Head of caudate nucleus (tissue), 42 donors: ENCODE results near the gene SMPDL3A.

Experiments
- DNase-seq, 42 donors: peaks; one replicate each; pipeline versions ENCODE4 v3.0.0 to v3.0.0-alpha.2; 2020 to 2021; ENCODE audit warnings: mixed read lengths in 7 of 42
- intact Hi-C: fragments of 100-400 bp; cut with DNase I; formaldehyde crosslinking; loops from one replicate; pipeline ENCODE4 v1.15.0; 2022

SMPDL3A gene

DNA sequence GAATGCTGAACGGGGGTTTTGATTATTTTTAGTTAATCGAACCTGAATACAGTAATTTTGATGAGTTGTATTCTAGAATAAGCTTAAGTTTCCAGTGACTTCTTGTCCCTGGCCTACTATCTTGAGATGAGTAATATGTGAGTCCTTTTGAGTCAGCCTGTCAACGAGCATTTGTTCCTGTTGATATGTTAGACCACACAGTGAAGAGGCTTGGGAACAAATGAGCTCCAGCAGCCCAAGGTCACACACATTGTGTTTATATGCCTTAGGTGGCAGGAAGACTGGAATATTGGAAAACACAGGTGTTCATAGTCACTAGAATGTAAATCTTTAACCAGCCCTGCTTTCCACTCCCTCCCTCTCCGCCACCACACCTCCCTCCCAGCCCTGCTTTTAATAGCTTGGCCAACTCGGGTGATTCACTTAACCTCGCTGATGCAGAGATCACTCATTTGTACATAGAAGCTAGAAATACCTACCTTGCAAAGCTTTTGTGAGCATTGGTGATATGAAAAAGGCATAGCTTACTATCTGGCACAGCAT lies 9.1 kb downstream of the SMPDL3A start:
- peak in 31 of 42 donors; percentile 18 to 85 (median 52) for DNase-seq
- intact Hi-C loops = no loop called here

DNA sequence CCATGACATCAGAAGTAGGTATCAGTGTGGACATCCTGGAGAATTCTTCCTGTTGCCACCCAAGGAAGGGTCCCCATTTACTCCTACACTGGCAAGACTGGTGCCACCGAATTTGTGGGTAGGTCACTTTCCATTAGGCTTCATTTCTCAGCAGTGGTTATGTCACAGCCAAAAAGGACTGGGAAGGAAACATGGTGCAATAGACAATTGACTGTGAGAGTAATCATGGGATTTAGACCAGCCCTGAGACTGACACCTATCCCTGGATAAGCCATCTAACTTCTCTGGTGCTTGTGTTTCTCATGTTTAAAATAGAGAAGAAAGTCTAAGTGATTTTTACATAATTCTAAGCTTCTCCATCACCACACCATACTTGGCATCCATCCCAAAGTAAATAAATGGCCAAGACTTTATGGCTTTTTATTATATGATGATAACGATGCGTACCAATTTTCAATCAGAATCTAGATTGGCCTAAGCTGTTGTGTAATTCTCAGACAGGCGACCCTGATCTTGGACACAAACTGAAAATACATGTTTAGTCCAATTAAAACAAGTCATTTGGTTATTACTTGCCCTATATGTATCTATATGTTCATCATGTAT lies 10.2 kb downstream of the SMPDL3A start:
- intact Hi-C loops = no loop called here

DNA sequence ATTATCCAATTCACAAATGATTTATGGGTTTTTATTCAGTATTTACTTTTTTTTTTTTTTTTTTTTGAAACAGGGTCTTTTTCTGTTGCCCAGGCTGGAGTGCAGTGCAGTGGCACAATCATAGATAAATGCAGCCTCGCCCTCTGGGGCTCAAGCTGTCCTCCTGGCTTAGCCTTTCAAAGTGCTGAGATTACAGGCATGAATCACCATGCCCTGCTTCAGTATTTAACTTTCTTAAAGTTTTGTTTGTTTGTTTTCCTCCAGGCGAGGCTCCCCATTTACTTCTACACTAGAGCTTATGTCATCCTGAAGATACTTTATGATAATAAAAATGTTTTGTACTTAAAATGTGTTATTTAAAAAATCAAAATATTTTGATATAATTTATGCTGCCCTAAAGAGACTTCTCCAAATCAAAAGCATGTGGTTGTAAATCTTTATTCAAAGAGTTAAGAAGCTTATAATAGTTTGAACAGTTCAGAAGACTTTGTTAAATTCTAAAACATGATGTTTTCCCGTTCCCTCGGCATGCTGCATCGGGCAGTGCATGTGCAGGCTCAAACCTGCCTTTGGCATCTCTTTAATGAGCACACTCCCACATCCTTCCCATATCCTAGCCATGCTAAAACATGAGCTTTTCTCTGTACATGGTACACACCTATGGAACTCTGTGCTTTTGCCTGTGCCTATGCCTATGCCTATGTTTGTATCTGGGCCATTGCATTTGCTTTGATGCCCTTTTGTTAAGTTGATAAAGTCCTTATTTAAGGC lies 11.0 kb downstream of the SMPDL3A start:
- intact Hi-C loops = no loop called here
- no peak for DNase-seq

More for the DNA sequence above, 10.2 kb downstream of the SMPDL3A start:
- no peak for DNase-seq

DNA sequence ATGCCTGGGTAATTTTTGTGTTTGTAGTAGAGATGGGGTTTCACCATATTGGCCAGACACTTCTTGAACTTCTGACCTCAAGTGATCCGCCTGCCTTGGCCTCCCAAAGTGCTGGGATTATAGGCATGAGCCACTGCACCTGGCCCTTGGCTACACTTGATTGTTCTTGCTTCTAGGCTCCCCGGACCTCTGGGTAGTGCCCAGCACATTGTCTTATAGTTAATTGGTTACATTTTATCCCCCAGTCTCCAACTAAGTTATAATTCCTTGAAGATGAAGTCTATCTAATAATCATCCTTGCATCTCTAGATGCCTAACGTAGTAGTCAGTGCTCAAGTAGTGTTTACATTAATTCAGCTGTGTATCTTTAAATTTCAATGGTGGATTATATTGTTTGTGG lies 11.8 kb downstream of the SMPDL3A start:
- intact Hi-C loops = no loop called here
- no peak for DNase-seq

DNA sequence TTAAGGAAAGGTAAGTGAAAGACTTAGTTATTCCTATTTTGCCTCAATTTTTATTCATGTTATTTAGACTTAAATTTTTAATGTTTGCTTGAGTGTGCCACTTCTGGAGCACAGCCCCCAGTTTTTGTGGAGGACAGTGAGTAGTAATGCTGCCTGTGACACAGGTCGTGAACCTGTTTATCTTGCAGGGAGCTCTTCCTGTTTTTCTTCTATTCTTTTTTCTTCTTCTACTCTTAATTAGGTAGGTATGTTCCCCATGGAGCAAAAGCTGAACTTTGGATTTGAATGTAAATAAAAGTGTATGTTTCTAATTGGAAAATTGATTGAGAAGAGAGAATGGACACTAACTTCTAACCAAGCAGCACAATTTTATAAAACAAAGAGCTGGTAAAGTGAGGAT lies 12.3 kb downstream of the SMPDL3A start:
- intact Hi-C loops = no loop called here
- no peak for DNase-seq

DNA sequence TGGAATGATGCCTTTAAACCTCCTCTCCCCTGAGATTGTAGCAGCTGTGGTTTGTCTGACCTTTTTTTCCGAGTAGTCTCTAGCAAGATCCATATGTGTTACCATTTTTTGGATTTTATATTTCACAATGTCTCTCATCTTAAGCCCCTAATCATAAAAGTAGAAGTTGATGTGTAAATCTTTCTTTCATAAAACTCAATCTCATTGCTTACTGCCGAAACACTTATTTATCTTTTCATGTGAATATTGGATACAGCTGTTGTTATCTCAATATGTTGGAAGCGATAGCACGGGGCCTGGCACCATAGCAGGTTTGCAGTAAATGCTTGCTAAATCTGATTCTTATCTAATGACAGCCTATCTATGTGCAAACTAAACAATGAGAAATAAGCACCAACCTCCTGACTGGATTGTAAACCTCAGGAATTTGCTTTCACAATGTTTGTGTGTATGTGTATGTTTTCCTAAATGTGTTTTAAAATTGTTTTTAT lies 14.2 kb downstream of the SMPDL3A start:
- no peak for DNase-seq
- intact Hi-C loops = no loop called here

DNA sequence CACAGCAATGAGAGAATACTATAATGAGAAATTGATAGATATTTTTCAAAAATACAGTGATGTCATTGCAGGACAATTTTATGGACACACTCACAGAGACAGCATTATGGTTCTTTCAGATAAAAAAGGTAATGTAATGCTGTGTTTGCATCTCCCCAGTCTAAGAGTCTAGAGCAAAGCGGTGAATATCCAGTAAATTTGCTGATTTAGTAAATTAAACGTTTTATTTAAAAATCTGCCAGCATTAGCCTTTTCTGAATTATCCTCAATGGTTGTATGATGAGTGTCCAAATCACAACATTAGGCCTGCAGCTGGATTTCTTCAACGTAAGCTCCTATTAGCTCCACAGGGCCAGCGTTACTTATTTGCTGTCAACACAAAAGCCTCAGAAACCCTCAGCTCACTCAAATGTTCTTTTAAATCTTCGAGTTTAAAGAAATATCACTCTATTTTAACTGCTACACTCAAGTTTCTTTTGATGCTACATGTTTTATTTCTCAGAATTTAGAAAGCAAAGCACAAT lies 16.0 kb downstream of the SMPDL3A start:
- no peak for DNase-seq
- intact Hi-C loops = no loop called here

DNA sequence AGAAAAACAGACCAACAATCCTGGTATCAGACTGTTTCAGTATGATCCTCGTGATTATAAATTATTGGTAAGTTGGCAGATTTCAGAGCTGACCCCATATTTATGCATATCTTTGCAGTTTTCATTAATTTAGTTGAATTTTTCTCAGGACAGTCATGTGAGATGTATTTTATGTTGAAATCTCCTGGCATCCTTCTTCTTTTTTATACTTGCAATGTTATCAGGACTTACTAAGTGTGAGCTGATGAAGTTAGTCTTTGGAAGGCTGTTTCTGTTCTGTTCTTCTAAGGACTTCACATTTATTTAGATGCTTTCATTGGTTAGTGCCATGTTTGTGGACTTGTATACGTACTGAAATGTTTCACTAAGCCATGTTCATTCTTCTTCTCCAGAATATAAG lies 17.2 kb downstream of the SMPDL3A start:
- intact Hi-C loops = no loop called here
- DNase-seq = no peak

DNA sequence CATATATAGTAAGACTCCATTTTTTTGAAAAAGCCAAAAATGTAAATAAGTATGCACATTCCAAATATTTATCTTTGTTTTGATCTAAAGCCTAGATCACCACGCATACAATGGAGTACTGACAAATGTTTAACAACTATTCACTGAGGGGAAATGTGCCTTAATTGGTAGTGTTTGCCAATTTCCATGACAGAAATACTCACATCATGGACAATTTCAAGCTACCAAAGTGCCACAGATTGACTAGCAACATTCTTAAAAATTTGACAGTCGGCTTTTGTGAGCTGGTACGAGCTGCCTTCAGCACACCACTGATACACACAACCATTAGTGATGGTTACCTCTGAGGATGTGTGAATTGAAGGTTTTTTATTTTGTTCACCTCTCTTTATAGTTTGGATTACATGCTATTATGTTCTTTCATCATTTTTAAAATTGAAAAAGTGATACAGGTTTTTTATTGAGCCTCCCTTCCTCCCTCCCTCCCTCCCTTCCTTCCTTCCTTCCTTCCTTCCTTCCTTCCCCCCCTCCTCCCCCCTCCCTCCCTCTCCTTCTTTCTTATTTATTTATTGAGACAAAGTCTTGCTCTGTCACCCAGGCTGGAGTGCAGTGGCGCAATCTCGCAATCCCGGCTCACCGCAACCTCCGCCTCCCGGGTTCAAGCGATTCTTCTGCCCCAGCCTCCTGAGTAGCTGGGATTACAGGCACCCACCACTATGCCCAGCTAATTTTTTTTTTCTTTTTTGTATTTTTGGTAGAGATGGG lies 19.2 kb downstream of the SMPDL3A start:
- DNase-seq = no peak

DNA sequence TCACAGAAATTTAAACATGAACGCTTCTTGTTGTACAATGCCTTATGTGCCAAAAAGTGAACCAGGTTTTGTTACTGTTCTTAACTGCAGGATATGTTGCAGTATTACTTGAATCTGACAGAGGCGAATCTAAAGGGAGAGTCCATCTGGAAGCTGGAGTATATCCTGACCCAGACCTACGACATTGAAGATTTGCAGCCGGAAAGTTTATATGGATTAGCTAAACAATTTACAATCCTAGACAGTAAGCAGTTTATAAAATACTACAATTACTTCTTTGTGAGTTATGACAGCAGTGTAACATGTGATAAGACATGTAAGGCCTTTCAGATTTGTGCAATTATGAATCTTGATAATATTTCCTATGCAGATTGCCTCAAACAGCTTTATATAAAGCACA lies 19.9 kb downstream of the SMPDL3A start:
- intact Hi-C loops = no loop called here
- no peak for DNase-seq

More for the DNA sequence above, 19.2 kb downstream of the SMPDL3A start:
- intact Hi-C loops = no loop called here

DNA sequence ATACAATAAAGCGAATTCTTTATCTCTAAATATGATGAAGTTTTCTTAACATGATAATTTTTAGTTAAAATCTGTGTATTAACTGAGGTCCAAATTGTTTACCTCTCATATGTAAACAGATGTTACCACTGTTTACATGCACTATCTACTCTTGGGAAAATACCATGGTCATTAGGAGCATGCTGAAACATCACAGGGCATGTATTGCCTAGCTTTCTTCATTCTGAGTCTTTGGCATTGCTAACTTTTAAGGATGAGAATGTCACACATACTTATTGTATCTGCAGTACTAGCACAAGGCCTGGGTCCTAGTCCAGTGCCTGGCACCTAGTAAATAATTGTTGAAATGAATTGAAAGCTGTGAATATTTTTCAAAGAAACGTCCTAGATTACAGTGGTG lies 20.6 kb downstream of the SMPDL3A start:
- DNase-seq = no peak
- intact Hi-C loops = no loop called here

DNA sequence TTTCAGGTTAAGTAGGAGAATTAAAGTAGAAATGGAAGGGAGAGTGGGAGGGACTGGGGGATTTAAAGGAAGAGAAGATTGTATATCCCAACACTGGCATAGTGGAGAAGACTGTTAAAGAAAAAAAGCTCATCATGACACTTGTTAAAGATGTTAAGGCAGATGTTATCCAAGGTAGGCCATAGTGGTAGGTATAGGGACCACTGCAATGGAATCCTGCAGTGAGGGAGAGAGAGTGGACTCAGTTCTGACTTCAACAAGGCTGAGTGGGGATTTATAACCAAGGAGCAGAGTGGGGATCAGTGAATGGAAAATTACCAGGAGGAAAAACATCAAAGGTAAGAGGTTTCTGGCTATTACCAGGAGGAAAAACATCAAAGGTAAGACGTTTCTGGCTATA lies 21.1 kb downstream of the SMPDL3A start:
- DNase-seq = no peak
- intact Hi-C loops = no loop called here

DNA sequence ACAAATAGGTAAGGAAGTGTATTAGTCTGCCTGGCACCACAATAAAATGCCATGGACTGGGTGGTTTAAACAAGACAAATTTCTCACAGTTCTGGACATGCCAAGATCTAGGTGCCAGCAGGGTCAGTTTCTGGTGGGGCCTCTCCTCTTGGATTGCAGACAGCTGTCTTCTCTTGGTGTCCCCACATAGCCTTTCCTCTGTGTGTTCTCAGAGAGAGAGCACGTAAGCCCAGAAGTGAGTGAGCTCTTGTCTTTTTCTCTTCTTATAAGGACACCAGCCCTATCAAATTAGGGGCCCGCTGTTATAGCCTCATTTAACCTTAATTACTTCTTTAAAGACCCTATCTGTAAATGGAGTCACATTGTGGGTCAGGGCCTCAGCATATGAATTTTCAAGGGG lies 28.3 kb downstream of the SMPDL3A start:
- no peak for DNase-seq
- intact Hi-C loops = no loop called here

DNA sequence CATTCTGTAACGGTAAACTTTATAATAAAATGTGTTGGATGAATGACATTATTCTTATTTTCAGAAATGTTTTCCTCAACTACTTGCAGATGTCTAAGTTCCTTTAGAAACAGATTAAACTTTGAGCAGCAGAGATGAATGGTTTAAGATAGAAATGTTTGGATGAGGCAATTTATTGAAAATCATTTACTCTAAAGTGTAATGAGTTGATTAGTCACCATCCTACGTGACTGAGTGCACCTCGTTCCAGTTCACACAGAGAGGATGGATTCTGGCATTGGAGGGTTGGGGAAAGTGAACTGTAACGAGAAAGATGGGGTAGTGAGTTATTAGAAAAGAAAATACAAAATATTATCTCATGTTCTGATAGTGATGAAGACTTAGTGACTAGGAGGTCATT lies 28.7 kb downstream of the SMPDL3A start:
- no peak for DNase-seq
- intact Hi-C loops = no loop called here

DNA sequence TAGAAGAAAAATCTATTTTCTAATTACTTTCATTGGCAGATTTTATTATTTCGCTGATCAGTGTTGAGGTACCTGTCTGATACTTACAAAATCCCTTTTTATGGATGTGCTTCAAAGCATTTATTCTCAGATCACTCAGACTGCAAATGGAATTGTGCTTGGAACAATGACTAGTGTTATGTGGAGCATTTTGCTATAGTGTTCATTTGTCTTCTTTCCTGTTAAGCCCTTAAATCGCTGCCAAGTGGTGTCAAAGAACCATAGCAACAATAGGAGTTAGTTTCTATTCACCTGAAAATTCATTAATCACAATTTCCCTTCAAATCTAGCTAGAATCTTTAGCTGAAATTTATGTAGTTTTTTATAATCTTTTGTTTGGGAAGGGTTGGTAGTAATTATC lies 29.8 kb downstream of the SMPDL3A start:
- peak in 1 of 42 donors; percentile 11 for DNase-seq
- intact Hi-C loops = no loop called here

DNA sequence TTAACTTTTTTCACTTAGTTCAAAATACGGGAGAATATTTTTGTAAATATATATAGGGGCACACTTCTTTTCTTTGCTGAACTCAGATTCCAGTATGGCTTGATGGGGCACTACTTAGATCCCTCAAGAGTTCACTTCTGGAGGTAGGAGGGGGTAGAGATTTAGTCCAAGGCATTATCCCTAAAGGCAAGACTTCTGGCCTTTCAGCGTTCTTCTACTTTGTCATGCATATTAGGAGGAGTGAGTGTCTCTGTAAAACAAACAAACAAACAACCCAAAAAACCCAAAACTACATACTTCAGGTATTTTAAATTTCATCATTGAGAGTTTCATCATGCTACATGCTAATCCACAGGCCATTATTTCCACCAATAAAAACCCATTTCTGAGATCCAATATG lies 32.0 kb downstream of the SMPDL3A start:
- no peak for DNase-seq
- intact Hi-C loops = no loop called here

DNA sequence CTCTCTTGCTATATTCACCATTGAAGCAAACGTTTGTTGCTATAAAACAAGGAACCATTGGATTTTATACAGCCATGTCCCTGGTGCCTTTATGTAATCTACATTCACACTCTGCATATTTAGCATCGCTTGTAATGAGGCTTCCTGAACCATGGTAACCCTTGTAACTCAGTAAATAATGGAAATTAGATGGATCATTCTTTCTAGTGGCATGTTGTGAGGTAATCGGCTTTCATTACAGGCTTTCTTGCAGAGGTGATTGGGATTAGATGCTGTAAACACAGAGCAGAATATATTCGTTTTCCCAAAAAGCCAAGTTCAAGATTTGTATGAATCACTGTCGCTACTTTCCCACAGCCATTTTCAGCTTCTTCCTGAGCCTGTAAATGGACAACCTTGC lies 36.1 kb downstream of the SMPDL3A start:
- intact Hi-C loops = no loop called here
- no peak for DNase-seq

DNA sequence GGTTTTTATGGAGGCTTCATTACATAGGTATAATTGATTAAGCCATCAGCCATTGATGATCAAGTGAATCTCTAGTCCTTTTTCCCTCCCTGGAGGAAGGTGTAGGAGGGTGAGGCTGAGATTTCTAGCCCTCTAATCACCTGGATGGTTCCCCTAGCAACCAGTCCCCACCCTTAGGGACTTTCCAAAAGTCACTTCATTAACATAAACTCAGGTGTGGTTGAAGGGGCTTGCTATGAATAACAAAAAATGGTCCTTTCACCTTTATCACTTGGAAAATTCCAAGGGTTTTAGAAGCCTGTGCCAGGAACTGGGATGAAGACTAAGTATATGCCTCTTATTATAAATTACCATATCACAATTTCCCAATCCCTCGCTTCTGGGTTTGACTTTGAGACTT lies 40.4 kb downstream of the SMPDL3A start:
- DNase-seq = no peak
- intact Hi-C loops = no loop called here

DNA sequence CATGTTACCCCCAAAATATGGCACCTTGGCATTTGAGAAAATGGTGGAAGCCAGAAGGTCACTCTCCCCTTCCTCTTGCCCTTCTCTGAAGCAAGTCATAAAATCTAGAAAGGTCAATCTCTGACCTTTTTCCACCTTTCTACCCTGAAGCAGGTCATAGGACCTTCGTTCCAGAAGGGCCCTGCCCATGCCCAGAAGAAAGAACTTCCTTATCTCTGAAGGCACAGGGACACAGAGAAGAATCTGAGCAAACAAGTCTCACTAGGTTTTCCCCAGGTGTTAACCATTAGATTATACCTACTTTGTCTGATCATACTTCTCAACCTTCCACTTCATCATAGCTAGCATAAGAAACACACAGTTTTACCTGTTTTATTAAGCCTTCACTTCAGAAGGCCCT lies 42.5 kb downstream of the SMPDL3A start:
- intact Hi-C loops = loop anchor here (10.0 kb wide), 1 partner anchor 47 kb away; the partner anchor contains the start of gene SMPDL3A
- DNase-seq = no peak

DNA sequence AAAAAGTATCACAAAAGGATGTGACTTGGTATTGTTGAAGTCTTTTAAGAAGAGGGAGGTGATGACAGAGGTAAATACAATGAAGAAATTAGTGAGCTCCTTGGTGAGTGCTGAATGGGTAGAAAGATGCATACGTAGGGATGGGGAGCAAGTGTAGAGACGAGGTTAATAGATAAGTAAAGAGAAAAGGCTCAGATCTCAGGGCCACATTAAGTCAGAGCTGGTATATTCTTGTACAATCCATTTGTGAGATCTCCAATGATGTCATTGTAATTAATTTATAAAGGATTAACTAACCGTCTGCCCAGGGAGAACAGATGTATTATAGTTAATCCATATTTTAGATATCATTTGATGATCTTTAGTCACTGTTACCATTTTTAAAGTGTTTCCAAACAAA lies 43.4 kb downstream of the SMPDL3A start:
- intact Hi-C loops = loop anchor here (10.0 kb wide), 1 partner anchor 48 kb away; the partner anchor contains the start of gene SMPDL3A
- DNase-seq = no peak
